Activated CD4-positive, alpha-beta T cell treated with anti-CD3 and anti-CD28 coated beads, Interleukin-2, amount 10 ng/mL, durations not matched to agents 7 days and 5 days (primary cell): ENCODE data around the gene SPAG6. TPM values are rescaled to one million over a fixed set of nuclear protein-coding genes. Genes with fewer than 3 reads are reported as not detected.

Experiments
- CTCF ChIA-PET: fragments of 350-600 bp; sonication (Branson Sonifier 250); formaldehyde crosslinking; loops from one replicate; lab custom pipeline; 2021; ENCODE audit warnings: antibody characterized with exemption; lab: Charles Lee
- POLR2A ChIA-PET: fragments of 350-600 bp; sonication (Branson Sonifier 250); formaldehyde crosslinking; loops from one replicate; lab custom pipeline; 2021; ENCODE audit warnings: antibody characterized with exemption; lab: Charles Lee
- DNase-seq: peaks from one replicate; pipeline ENCODE4 v3.0.0-alpha.2; 2020
- H3K27ac Mint-ChIP-seq: one replicate; pipeline ENCODE4 v1.8.0; 2021; ENCODE audit warnings: mild to moderate bottlenecking, moderate library complexity, mixed read lengths
- H3K27me3 Mint-ChIP-seq: one replicate; pipeline ENCODE4 v1.8.0; 2021; ENCODE audit warnings: mixed read lengths
- H3K36me3 Mint-ChIP-seq: one replicate; pipeline ENCODE4 v1.8.0; 2021; ENCODE audit warnings: low read depth, mixed read lengths
- H3K4me1 Mint-ChIP-seq: one replicate; pipeline ENCODE4 v1.8.0; 2021; ENCODE audit warnings: mixed read lengths
- H3K4me3 Mint-ChIP-seq: one replicate; pipeline ENCODE4 v1.8.0; 2021; ENCODE audit warnings: mild to moderate bottlenecking, moderate library complexity, mixed read lengths
- H3K9me3 Mint-ChIP-seq: one replicate; pipeline ENCODE4 v1.8.0; 2021; ENCODE audit warnings: mixed read lengths
- total RNA-seq, 2 experiments: library from RNA; stranded (reverse); gene quantifications; one replicate each; pipeline ENCODE4 v1.2.3, GENCODE V29; 2021

Gene SPAG6
- total RNA-seq, 2 experiments from 2014 or later: 0.57 to 0.75 TPM

GRCh38 chr10:22324413-22324812, 20.9 kb upstream of the SPAG6 start:
- H3K4me3 Mint-ChIP-seq: peak overlapping the region; percentile 84
- CTCF ChIA-PET: interaction anchor here (0.7 to 1.3 kb wide), 3 partner anchors 13 to 39 kb away, joined by 3 read pairs; no protein-coding TSS in a partner anchor
- no peaks in the 10 kb centered on the region for H3K9me3 Mint-ChIP-seq
- peaks cover 27% of the 10 kb centered on the region for H3K36me3 Mint-ChIP-seq
- H3K4me1 Mint-ChIP-seq: peaks cover 48% of the 10 kb centered on the region
- DNase-seq: no peak
- POLR2A ChIA-PET: no interaction called here
- H3K27ac Mint-ChIP-seq: no peak overlapping the region
- H3K27me3 Mint-ChIP-seq: peaks cover 41% of the 10 kb centered on the region

- H3K36me3 Mint-ChIP-seq: peaks cover 31% of the 10 kb centered on the region
- POLR2A ChIA-PET: no interaction called here
- H3K27me3 Mint-ChIP-seq: peaks cover 38% of the 10 kb centered on the region
- no peak for DNase-seq
- peak overlapping the region; percentile 84 for H3K4me3 Mint-ChIP-seq
- H3K4me1 Mint-ChIP-seq: peaks cover 44% of the 10 kb centered on the region
- no peaks in the 10 kb centered on the region for H3K9me3 Mint-ChIP-seq
- CTCF ChIA-PET: interaction anchor here (0.7 to 1.3 kb wide), 3 partner anchors 13 to 38 kb away, joined by 3 read pairs; no protein-coding TSS in a partner anchor
- H3K27ac Mint-ChIP-seq: peak overlapping the region; percentile 76
These were observed 20.4 kb upstream of the SPAG6 start for GRCh38 chr10:22324893-22325271.

- ChIA-PET CTCF (interaction anchor here (1.3 kb wide), 1 partner anchor 14 kb away, joined by 3 read pairs; no protein-coding TSS in a partner anchor), POLR2A (no interaction called here)
- DNase-seq: peak; percentile 74
- Mint-ChIP-seq H3K36me3 (peaks cover 29% of the 10 kb centered on the region), H3K4me3 (peak overlapping the region; percentile 84), H3K27ac (peak overlapping the region; percentile 76), H3K27me3 (peaks cover 34% of the 10 kb centered on the region), H3K9me3 (no peaks in the 10 kb centered on the region), H3K4me1 (peaks cover 40% of the 10 kb centered on the region)
These were observed 19.8 kb upstream of the SPAG6 start for GRCh38 chr10:22325272-22326144.

- POLR2A ChIA-PET: no interaction called here
- Mint-ChIP-seq H3K27me3 (peaks cover 34% of the 10 kb centered on the region), H3K9me3 (no peaks in the 10 kb centered on the region), H3K36me3 (peaks cover 30% of the 10 kb centered on the region), H3K4me3 (peak overlapping the region; percentile 74), H3K27ac (peak overlapping the region; percentile 28), H3K4me1 (peaks cover 40% of the 10 kb centered on the region)
- CTCF ChIA-PET: interaction anchor here (0.7 to 1.1 kb wide), 2 partner anchors 9 to 10 kb away, joined by 3 read pairs; partner anchors contain the start of gene COMMD3
- DNase-seq: no peak
These were observed 19.1 kb upstream of the SPAG6 start for GRCh38 chr10:22326145-22326702.

- DNase-seq: no peak
- H3K9me3 Mint-ChIP-seq: peaks cover 3% of the 10 kb centered on the region
- peaks cover 42% of the 10 kb centered on the region for H3K4me1 Mint-ChIP-seq
- H3K36me3 Mint-ChIP-seq: peaks cover 23% of the 10 kb centered on the region
- no peak overlapping the region for H3K27ac Mint-ChIP-seq
- H3K4me3 Mint-ChIP-seq: no peak overlapping the region
- CTCF ChIA-PET: no interaction called here
- H3K27me3 Mint-ChIP-seq: peaks cover 15% of the 10 kb centered on the region
- POLR2A ChIA-PET: no interaction called here
These were observed 16.1 kb upstream of the SPAG6 start for GRCh38 chr10:22329150-22329549.

- CTCF ChIA-PET: no interaction called here
- H3K27ac Mint-ChIP-seq: peak overlapping the region; percentile 31
These were observed 13.1 kb upstream of the SPAG6 start for GRCh38 chr10:22332116-22332692.

GRCh38 chr10:22333167-22333974, 11.9 kb upstream of the SPAG6 start:
- peaks cover 21% of the 10 kb centered on the region for H3K36me3 Mint-ChIP-seq
- H3K4me1 Mint-ChIP-seq: peaks cover 42% of the 10 kb centered on the region
- H3K27ac Mint-ChIP-seq: peak overlapping the region; percentile 84
- POLR2A ChIA-PET: no interaction called here
- DNase-seq: no peak
- H3K9me3 Mint-ChIP-seq: peaks cover 3% of the 10 kb centered on the region
- peaks cover 35% of the 10 kb centered on the region for H3K27me3 Mint-ChIP-seq
- peak overlapping the region; percentile 66 for H3K4me3 Mint-ChIP-seq
- CTCF ChIA-PET: no interaction called here

More at GRCh38 chr10:22332116-22332692, 13.1 kb upstream of the SPAG6 start:
- Mint-ChIP-seq H3K9me3 (peaks cover 3% of the 10 kb centered on the region), H3K4me3 (peak overlapping the region; percentile 66), H3K27me3 (peaks cover 24% of the 10 kb centered on the region), H3K4me1 (peaks cover 36% of the 10 kb centered on the region), H3K36me3 (peaks cover 24% of the 10 kb centered on the region)
- POLR2A ChIA-PET: interaction anchor here (0.5 kb wide), 1 partner anchor 106 kb away, joined by 3 read pairs; no protein-coding TSS in a partner anchor
- DNase-seq: no peak

GRCh38 chr10:22333975-22334282, 11.4 kb upstream of the SPAG6 start:
- Mint-ChIP-seq H3K27me3 (peaks cover 41% of the 10 kb centered on the region), H3K4me1 (peaks cover 48% of the 10 kb centered on the region), H3K36me3 (peaks cover 21% of the 10 kb centered on the region), H3K27ac (peak overlapping the region; percentile 84), H3K4me3 (peak overlapping the region; percentile 66), H3K9me3 (peaks cover 3% of the 10 kb centered on the region)
- CTCF ChIA-PET: no interaction called here
- DNase-seq: no peak
- POLR2A ChIA-PET: no interaction called here

- no peak for DNase-seq
- H3K9me3 Mint-ChIP-seq: peaks cover 3% of the 10 kb centered on the region
- ChIA-PET POLR2A (no interaction called here), CTCF (interaction anchor here (0.6 to 0.9 kb wide), 2 partner anchors 8 to 375 kb away, joined by 3 read pairs; no protein-coding TSS in a partner anchor)
- peaks cover 53% of the 10 kb centered on the region for H3K4me1 Mint-ChIP-seq
- H3K27me3 Mint-ChIP-seq: peaks cover 48% of the 10 kb centered on the region
- peak overlapping the region; percentile 69 for H3K4me3 Mint-ChIP-seq
- peak overlapping the region; percentile 85 for H3K27ac Mint-ChIP-seq
- H3K36me3 Mint-ChIP-seq: peaks cover 15% of the 10 kb centered on the region
These were observed 10.7 kb upstream of the SPAG6 start for GRCh38 chr10:22334414-22335172.

- CTCF ChIA-PET: interaction anchor here (0.9 kb wide), 1 partner anchor 9 kb away, joined by 3 read pairs; no protein-coding TSS in a partner anchor
- peak; percentile 69 for DNase-seq
- Mint-ChIP-seq H3K4me3 (peak overlapping the region; percentile 69), H3K27me3 (peaks cover 53% of the 10 kb centered on the region), H3K36me3 (peaks cover 11% of the 10 kb centered on the region), H3K4me1 (peaks cover 60% of the 10 kb centered on the region), H3K9me3 (peaks cover 3% of the 10 kb centered on the region), H3K27ac (peak overlapping the region; percentile 85)
- POLR2A ChIA-PET: no interaction called here
These were observed 9.9 kb upstream of the SPAG6 start for GRCh38 chr10:22335173-22335933.
